WTC11 (cell line): ENCODE results near the gene GIGYF1.

Experiments used
- FOXK1 ChIP-seq: sonication (generic); formaldehyde crosslinking; IDR thresholded peaks from 2 replicates; pipeline ENCODE4 v1.8.0; 2022; ENCODE audit warnings: mild to moderate bottlenecking, moderate library complexity, missing genetic modification reagents
- MXD4 ChIP-seq: fragments of 250-450 bp; sonication (Bioruptor Pico); IDR thresholded peaks from 2 replicates; pipeline ENCODE4 v1.8.0; 2021; ENCODE audit warnings: mild to moderate bottlenecking, moderate library complexity, borderline replicate concordance
- NR1H2 ChIP-seq: sonication (generic); formaldehyde crosslinking; IDR thresholded peaks from 2 replicates; pipeline ENCODE4 v1.9.0; 2021; ENCODE audit warnings: mild to moderate bottlenecking, moderate library complexity, missing genetic modification reagents
- ZNF263 ChIP-seq: sonication (generic); formaldehyde crosslinking; IDR thresholded peaks from 2 replicates; pipeline ENCODE4 v1.8.1; 2022; ENCODE audit warnings: low read depth, mild to moderate bottlenecking, moderate library complexity, missing genetic modification reagents
- TF ChIP-seq, protein P1 (sequence below): fragments of 200-600 bp; IDR thresholded peaks from 2 replicates; pipeline ENCODE4 v1.8.0; 2022; ENCODE audit warnings: antibody characterized with exemption
- TF ChIP-seq, protein P2 (sequence below): sonication (generic); formaldehyde crosslinking; IDR thresholded peaks from 2 replicates; pipeline ENCODE4 v1.8.1; 2022; ENCODE audit warnings: mild to moderate bottlenecking, moderate library complexity, missing genetic modification reagents

GRCh38 chr7:100708395-100708794 lies 14.3 kb upstream of the GIGYF1 start:
- TF ChIP-seq ZNF263 (CRISPR knock-in tag) (no peak), NR1H2 (no peak), MXD4 (CRISPR knock-in tag) (no peak), FOXK1 (no peak)
- TF ChIP-seq, protein P1, sequence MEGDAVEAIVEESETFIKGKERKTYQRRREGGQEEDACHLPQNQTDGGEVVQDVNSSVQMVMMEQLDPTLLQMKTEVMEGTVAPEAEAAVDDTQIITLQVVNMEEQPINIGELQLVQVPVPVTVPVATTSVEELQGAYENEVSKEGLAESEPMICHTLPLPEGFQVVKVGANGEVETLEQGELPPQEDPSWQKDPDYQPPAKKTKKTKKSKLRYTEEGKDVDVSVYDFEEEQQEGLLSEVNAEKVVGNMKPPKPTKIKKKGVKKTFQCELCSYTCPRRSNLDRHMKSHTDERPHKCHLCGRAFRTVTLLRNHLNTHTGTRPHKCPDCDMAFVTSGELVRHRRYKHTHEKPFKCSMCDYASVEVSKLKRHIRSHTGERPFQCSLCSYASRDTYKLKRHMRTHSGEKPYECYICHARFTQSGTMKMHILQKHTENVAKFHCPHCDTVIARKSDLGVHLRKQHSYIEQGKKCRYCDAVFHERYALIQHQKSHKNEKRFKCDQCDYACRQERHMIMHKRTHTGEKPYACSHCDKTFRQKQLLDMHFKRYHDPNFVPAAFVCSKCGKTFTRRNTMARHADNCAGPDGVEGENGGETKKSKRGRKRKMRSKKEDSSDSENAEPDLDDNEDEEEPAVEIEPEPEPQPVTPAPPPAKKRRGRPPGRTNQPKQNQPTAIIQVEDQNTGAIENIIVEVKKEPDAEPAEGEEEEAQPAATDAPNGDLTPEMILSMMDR: no peak
- TF ChIP-seq, protein P2, sequence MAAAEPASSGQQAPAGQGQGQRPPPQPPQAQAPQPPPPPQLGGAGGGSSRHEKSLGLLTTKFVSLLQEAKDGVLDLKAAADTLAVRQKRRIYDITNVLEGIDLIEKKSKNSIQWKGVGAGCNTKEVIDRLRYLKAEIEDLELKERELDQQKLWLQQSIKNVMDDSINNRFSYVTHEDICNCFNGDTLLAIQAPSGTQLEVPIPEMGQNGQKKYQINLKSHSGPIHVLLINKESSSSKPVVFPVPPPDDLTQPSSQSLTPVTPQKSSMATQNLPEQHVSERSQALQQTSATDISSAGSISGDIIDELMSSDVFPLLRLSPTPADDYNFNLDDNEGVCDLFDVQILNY (CRISPR knock-in tag): no peak
